HG02759 (cell line): ENCODE data around the gene NEO1.

ENCODE experiments used
- ATAC-seq: cut with Tn5 transposase; IDR thresholded peaks from one replicate; pipeline ENCODE4 v1.9.1; 2021; ENCODE audit warnings: mild to moderate bottlenecking, moderate library complexity; ENCODE audit not compliant: unreplicated experiment

The NEO1 gene

DNA sequence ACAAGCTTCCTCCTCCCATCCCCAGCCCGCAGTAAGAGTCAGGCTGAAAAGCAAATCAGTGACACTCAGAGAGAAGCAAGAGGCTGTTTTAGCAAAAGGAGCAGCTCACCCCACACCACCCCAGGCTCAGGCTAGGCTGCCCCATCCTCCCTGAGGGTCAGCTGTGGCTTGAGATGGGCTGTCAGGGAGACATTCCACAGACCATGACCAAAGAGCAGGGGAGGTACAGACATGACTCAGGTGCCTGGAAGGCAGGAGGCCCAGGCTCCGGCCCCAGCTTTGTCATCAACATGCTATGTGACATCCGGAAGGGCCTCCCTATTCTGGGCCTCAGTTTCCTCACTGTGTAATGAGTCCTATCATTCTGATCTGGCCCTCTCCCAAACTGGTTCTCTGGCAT, 291.8 kb downstream of the NEO1 start:
- no peak for ATAC-seq

DNA sequence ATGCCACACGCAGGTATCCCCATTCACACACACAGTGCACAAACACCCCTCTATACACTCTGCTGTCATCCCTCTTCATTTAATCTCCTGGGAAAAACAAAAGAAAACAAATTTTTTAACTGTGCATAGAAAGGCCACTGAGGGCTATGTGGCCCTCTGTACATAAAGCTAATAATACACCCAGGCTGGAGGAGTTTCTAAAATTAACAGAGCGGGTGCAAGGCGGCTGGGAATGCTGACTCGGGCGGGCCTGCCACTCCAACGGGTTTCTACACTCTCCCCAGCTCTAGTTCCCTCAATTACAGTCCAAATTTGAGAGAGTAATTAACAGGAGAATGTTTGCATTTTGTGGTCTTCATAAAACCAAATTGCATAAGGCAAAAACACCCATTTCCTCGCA, 293.4 kb downstream of the NEO1 start:
- ATAC-seq: no peak

DNA sequence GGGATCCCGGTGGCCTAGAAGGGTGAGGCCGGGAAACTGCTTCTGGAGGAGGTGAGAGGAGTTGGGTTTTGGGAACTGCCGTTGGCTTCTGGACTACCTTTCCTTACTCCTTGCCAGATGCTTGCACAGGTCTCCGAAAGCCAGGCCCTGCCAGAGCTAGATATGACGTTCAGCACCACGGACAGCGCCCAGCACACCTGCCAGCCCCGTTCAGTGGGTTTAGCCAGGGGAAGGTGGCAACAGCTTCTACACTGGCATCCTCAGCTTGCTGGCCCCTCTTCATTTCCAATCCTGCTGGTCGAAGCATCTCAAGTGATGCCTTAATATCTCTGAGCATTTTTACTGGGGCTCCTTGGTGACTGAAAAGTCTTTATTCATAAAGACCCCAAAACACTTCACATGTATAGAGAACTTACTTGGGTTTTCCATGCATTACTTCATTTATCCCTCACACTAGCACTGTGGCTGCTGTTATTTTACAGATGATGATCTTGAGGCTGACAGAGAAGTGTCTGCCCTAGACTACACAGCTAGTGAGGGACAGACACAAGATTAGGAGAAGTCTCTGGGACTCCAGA, 294.6 kb downstream of the NEO1 start:
- no peak for ATAC-seq

DNA sequence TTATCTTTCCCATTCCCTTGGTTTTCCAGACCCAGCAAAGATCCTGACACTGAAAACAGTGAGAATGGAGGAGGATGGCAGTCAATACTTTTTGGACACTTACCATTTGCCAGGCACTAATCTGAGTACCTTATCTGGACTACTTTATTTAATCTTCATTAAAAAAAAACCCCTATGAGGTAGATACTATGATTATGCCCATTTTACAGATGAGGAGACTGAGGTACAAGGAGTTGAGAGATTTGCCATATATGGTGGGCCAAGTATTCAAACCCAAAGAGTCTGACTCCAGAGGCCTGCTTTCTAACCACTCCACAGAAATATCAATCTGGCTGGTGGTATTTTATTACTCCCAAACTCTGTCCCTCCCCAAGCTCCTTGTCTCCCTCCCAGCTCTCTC, 296.9 kb downstream of the NEO1 start:
- ATAC-seq: no peak

DNA sequence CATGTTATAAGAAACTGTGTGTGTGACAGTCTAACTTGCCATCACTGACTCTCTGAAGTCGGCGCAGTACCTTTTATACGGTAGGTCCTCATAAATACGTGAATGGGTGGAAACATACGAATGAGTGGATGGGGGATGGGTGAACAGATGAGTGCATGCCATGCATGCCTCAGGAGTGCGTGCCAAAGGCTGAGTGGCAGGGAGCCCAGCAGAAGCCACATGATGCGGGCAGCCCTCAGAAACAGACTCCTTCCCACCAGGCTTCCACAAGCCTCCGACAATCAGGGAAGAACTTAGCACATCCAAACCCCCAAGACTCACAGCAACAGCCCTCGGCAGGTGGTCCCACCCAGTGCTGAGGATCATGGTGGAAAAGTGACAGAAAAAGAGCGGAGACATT, 299.8 kb downstream of the NEO1 start:
- no peak for ATAC-seq

DNA sequence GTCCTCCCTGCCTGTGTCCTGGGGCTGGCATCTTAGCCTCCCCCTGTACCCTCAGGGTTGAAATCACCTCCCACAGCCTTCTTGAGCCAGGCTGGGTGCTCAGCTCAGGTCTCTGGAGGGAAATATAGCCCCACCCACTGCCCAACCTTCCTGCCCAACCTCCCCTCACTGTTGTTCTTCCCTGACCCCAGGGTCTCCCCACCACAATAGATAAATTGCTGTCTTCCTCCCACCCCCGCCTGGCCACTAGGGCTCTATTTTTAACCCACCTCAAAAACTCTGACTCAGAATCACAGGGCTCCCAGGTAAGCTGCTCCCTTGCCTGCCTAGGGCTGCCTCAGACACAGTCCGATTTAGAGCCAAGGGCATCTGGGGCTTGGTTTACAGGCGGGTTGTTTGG, 301.5 kb downstream of the NEO1 start:
- ATAC-seq: no peak

DNA sequence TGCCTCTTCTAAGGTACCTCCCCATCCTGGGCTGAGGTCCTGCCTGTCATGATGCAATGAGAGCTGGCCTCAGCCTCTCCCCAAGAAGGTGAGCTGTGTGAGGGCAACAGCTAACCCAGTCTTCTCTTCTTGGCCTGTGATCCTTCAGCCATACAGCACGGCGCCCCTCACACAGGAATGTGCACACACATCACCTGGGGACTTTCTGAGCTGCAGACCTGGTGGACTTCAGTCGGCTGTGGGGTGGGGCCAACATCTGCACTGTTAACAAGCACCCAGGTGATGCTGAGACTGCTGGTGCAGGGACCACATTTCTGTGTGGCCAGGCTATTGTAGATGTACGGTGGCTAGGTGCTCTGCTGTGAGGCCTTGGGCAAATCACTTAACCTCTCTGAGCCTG, 302.0 kb downstream of the NEO1 start:
- no peak for ATAC-seq
